ENCODE data around the gene FAM83E.

Gene FAM83E

GRCh38 chr19:48631225-48631624 lies 16.3 kb upstream of the FAM83E start:
- DNase-seq (ENCODE audit: low read depth): no peak
- no peak overlapping the region for H3K4me3 ChIP-seq (ENCODE audit: low read depth, low read length)
- no peak for TF ChIP-seq CTCF (IDR thresholded peaks at IDR 0.05; ENCODE audit: control insufficient read depth, extremely low read depth, insufficient read depth)

GRCh38 chr19:48630296-48631063 lies 15.6 kb upstream of the FAM83E start:
- peak; percentile 33; the same call in 1 of the 2 replicates for TF ChIP-seq CTCF (IDR thresholded peaks at IDR 0.05; ENCODE audit: control insufficient read depth, extremely low read depth, insufficient read depth)
- H3K4me3 ChIP-seq (ENCODE audit: low read depth, low read length): peak overlapping the region; percentile 29
- DNase-seq (ENCODE audit: low read depth): no peak

- TF ChIP-seq CTCF (IDR thresholded peaks at IDR 0.05; ENCODE audit: control insufficient read depth, extremely low read depth, insufficient read depth): no peak
- peak; percentile 83 for DNase-seq (ENCODE audit: low read depth)
- H3K4me3 ChIP-seq (ENCODE audit: low read depth, low read length): peak overlapping the region; percentile 29; the same call in 1 of the 2 replicates
Observed at GRCh38 chr19:48629599-48630295, 14.9 kb upstream of the FAM83E start.

- DNase-seq (ENCODE audit: low read depth): no peak
- H3K4me3 ChIP-seq (ENCODE audit: low read depth, low read length): no peak overlapping the region
- no peak for TF ChIP-seq CTCF (IDR thresholded peaks at IDR 0.05; ENCODE audit: control insufficient read depth, extremely low read depth, insufficient read depth)
Observed at GRCh38 chr19:48629297-48629598, 14.4 kb upstream of the FAM83E start.

GRCh38 chr19:48628486-48629296 lies 13.8 kb upstream of the FAM83E start:
- TF ChIP-seq CTCF (IDR thresholded peaks at IDR 0.05; ENCODE audit: control insufficient read depth, extremely low read depth, insufficient read depth): no peak
- no peak for DNase-seq (ENCODE audit: low read depth)
- no peak overlapping the region for H3K4me3 ChIP-seq (ENCODE audit: low read depth, low read length)

GRCh38 chr19:48627865-48628314 lies 13.0 kb upstream of the FAM83E start:
- DNase-seq (ENCODE audit: low read depth): no peak
- TF ChIP-seq CTCF (IDR thresholded peaks at IDR 0.05; ENCODE audit: control insufficient read depth, extremely low read depth, insufficient read depth): no peak
- H3K4me3 ChIP-seq (ENCODE audit: low read depth, low read length): no peak overlapping the region

All from LNCaP clone FGC (cell line).